Measurements from ENCODE around the gene EIF4G1.

Gene EIF4G1

DNA sequence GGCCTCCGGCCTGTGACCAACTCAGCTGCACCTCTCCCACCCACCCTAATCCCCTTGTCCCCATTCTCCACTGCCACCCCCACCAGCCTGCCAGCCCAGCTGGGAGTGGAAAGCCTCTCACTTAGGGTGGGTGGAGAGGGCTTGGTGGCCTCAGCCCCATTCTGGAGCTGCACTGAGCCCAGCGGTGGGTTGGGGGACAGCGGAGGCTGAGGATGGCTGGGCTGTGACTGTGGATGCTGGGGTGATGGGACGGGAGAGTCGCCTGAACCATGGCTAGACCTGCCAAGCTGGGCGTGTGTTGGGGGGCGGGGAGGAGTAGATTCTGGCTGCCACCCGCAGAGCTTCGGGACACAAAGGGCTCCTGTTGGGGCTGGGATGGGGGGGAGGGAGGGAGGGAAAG is 45.2 kb downstream of the EIF4G1 start:
- Histone ChIP-seq H3K4me1 (ENCODE audit: control insufficient read depth, insufficient read depth, low read length) (peaks cover 32% of the 10 kb centered on the region), H3K9ac (ENCODE audit: low read length in 2 of 2) (no peak overlapping the region), H3K27ac (ENCODE audit: low read length) (no peak overlapping the region), H3K36me3 (ENCODE audit: control insufficient read depth in 2 of 2, insufficient read depth in 2 of 2, low read length in 2 of 2) (peaks cover 9 to 15% of the 10 kb centered on the region in 2 donors), H3K9me3 (ENCODE audit: control insufficient read depth in 2 of 2, low read length in 2 of 2) (no peaks in the 10 kb centered on the region), H3K4me3 (ENCODE audit: low read length in 2 of 2) (no peak overlapping the region), H3K27me3 (ENCODE audit: control insufficient read depth in 1 of 2, insufficient read depth in 2 of 2, low read length in 2 of 2) (no peaks in the 10 kb centered on the region)

DNA sequence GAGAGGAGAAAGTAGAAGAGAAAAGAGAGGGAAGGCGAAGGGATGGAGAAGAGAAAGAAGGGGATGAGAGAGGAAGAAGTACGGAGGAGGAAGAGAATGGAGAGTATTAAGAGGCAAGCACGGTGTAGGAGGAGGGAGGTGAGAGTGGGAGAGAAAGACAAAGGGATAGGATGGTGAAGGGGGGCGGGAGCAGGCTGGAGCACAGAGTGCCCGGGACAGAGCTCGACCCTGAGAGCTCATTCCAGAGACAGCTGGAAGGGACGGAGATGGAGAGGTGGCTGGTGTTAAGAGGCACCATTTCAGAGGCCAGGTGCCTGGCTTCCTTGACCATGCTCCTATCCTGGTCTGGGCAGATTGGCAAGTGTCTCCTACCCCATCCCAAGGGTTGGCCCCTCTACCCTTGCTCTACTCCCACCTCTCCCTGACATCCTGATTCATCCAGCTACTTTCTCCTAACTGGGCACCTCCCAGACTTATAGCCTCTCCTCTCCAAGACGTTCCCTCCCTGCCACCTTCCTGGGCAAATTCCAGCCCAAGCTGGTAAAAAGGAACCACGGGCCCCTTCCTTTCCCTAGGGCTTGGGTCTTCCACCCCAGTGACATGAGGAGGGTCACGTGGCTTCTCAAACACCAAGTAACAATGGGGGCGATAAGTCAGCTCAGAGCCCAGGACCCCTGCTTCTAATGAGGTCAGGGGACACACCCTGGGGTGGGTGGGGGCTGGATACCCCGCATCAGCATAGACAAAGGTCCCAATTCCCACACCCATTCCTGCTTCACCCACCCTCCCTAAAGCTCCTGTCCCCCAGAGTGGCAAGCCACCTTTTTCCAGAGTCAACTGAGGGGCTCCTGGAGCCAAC is 45.9 kb downstream of the EIF4G1 start:
- Histone ChIP-seq H3K4me3 (ENCODE audit: low read length in 2 of 2) (peak overlapping the region; percentile 83 to 88), H3K27me3 (ENCODE audit: control insufficient read depth in 1 of 2, insufficient read depth in 2 of 2, low read length in 2 of 2) (no peaks in the 10 kb centered on the region), H3K27ac (ENCODE audit: low read length) (peak overlapping the region; percentile 62), H3K9me3 (ENCODE audit: control insufficient read depth in 2 of 2, low read length in 2 of 2) (no peaks in the 10 kb centered on the region), H3K36me3 (ENCODE audit: control insufficient read depth in 2 of 2, insufficient read depth in 2 of 2, low read length in 2 of 2) (peaks cover 6 to 21% of the 10 kb centered on the region in 2 donors), H3K9ac (ENCODE audit: low read length in 2 of 2) (peak overlapping the region; percentile 75 to 90), H3K4me1 (ENCODE audit: control insufficient read depth, insufficient read depth, low read length) (peaks cover 32% of the 10 kb centered on the region)

DNA sequence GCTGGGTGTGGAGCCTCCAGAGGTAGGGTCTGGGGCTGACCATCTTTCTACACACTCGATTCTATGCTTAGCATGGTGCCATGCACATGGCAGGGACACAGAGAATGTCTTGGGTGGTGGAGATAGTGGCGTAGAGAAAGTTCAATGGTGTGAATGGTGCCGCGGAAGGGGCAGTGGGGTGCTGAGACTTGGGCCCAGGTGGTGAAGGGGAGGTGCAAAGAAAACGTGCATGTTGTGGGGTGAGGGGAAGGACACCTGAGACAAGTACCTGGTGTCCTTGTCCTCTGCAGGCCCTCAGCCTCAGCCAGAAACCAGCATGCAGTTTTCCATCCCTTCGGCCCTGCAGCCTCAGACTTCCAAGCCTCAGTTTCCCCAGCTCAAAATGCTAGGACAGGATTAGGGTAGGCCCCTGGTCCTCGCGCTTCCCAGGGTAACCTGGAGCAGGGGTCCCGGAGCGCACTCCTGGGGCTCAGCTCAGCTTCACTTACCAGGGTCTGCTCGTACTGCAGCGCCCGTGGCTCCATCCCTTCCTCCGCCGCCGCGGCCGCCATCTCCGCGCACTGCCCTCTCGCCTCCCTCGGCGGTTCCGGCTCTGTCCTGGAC is 46.6 kb downstream of the EIF4G1 start:
- Histone ChIP-seq H3K4me1 (ENCODE audit: control insufficient read depth, insufficient read depth, low read length) (peaks cover 32% of the 10 kb centered on the region), H3K27ac (ENCODE audit: low read length) (peak overlapping the region; percentile 62), H3K4me3 (ENCODE audit: low read length in 2 of 2) (peak overlapping the region; percentile 83 to 88), H3K9me3 (ENCODE audit: control insufficient read depth in 2 of 2, low read length in 2 of 2) (no peaks in the 10 kb centered on the region), H3K9ac (ENCODE audit: low read length in 2 of 2) (peak overlapping the region; percentile 75 to 90), H3K27me3 (ENCODE audit: control insufficient read depth in 1 of 2, insufficient read depth in 2 of 2, low read length in 2 of 2) (no peaks in the 10 kb centered on the region), H3K36me3 (ENCODE audit: control insufficient read depth in 2 of 2, insufficient read depth in 2 of 2, low read length in 2 of 2) (peaks cover 3 to 19% of the 10 kb centered on the region in 2 donors)

DNA sequence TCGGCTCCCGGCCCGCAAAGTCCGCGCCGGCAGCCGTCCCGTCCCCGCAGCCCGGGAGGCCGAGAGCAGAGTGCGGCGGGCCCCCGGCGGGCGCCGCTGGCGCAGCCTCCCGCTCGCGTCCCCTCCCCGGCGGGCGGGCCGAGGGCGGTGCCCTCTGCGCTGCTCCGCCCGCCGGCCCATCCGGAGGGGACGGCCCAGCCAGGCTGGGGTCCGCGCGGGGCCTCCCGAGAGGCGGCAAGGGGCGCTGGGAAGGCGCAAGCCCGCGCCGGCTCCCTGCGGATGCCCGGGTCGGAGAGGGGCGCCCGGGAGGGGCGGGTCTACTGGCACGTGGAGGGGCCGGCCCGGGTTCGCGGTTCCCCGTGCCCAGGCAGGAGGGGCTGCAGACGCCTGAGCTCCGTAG is 47.1 kb downstream of the EIF4G1 start, which contains the start of the genes CLCN2 and POLR2H:
Gene CLCN2, minus strand, starts transcription at position 74 of the 400 bp plus-strand sequence. CDS start 126 bp downstream, outside the sequence.
Gene POLR2H, plus strand, starts transcription at position 179 of the 400 bp plus-strand sequence. CDS start 1,783 bp downstream, outside the sequence.
- Histone ChIP-seq H3K9ac (ENCODE audit: low read length in 2 of 2) (peak within 1 kb of the TSS; percentile 90 to 96), H3K36me3 (ENCODE audit: control insufficient read depth in 2 of 2, insufficient read depth in 2 of 2, low read length in 2 of 2) (peaks cover 3 to 20% of the 10 kb centered on the region in 2 donors), H3K4me3 (ENCODE audit: low read length in 2 of 2) (peak within 1 kb of the TSS; percentile 83 to 88), H3K27me3 (ENCODE audit: control insufficient read depth in 1 of 2, insufficient read depth in 2 of 2, low read length in 2 of 2) (no peaks in the 10 kb centered on the region), H3K4me1 (ENCODE audit: control insufficient read depth, insufficient read depth, low read length) (peaks cover 32% of the 10 kb centered on the region), H3K9me3 (ENCODE audit: control insufficient read depth in 2 of 2, low read length in 2 of 2) (no peaks in the 10 kb centered on the region), H3K27ac (ENCODE audit: low read length) (peak within 1 kb of the TSS; percentile 98)

DNA sequence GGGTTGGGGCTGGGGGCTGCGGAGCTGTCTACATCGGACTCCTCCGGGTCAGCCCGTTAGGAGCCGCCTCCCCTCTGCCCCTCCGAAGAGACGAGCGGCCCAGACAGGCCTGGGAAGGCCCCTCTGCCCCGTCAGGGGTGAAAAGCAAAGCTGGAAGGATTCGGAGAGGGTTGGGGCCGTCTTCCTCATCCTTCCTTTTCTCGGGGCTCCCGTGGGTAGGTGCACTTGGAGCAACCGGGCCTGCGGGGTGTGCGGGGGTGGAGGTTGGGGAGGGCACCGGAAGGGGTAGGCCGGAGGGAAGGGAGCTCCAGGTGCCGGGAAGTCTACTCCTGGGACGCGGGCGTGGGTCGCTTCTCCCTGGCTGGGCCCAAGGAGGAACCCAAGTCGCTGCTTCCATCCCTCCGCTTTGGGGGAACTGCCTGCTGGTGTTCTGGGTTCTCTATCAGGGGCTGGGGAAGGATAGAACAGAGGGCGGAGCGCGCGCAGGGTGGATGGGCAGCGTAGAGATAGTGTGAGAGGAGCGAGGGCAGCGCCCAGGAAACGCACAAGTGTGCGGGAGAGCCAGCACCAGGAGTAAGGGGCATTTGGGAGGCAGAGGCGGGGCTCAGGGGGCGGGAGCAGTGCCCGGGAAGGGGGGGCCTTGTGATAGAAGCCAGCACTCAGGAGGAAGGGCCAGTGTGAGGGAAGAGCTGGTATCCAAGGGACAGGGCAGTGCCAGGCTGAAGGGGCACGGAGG is 47.7 kb downstream of the EIF4G1 start:
- Histone ChIP-seq H3K9ac (ENCODE audit: low read length in 2 of 2) (peak overlapping the region; percentile 90 to 96), H3K27me3 (ENCODE audit: control insufficient read depth in 1 of 2, insufficient read depth in 2 of 2, low read length in 2 of 2) (no peaks in the 10 kb centered on the region), H3K27ac (ENCODE audit: low read length) (peak overlapping the region; percentile 98), H3K9me3 (ENCODE audit: control insufficient read depth in 2 of 2, low read length in 2 of 2) (no peaks in the 10 kb centered on the region), H3K4me3 (ENCODE audit: low read length in 2 of 2) (peak overlapping the region; percentile 65 to 88), H3K36me3 (ENCODE audit: control insufficient read depth in 2 of 2, insufficient read depth in 2 of 2, low read length in 2 of 2) (peaks cover 0 to 21% of the 10 kb centered on the region in 2 donors), H3K4me1 (ENCODE audit: control insufficient read depth, insufficient read depth, low read length) (peaks cover 32% of the 10 kb centered on the region)

DNA sequence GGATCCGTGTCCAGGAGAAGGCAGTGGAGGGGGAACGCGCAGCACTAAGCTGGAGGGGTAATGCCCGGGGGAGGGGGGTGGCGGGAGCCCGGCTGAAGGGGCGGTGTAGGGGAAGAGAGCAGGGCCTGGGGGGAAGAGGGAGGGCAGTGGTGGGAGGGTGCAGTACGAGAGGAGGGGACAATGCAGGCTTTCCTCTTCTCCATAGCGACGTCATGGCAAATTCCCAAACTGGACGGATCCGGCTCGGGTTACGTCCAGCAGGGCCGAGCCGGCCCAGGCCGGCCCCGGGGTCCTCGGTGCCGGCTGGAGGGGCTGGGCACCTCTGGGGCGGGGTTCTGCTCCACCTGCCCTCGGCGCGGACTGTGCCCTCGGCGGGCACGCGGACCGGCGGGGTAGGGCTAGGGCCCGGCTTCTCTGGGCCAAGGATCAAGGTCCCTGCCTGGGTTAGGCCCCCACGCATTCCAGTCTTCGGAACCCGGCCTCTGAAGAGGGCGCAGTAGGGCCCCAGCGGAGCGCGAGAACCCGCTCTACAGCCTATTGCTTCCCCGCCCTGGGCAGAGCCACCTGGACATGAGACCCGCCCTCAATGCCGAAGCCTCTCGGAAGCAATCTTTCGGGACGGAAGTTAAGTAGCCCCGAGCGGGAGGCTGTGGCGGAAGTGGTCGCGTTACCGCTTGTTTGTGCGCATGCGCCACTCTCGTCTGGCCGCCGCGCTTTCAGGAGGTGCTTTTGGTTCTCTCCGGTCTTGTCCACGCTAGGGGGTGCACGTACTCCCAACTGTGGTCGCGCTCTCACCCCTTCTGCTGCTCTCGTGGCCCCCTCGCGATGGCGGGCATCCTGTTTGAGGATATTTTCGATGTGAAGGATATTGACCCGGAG is 48.5 kb downstream of the EIF4G1 start:
- peak overlapping the region; percentile 98 for H3K27ac ChIP-seq (ENCODE audit: low read length)
- H3K4me1 ChIP-seq (ENCODE audit: control insufficient read depth, insufficient read depth, low read length): peaks cover 32% of the 10 kb centered on the region
- no peaks in the 10 kb centered on the region for H3K9me3 ChIP-seq (ENCODE audit: control insufficient read depth in 2 of 2, low read length in 2 of 2)
- H3K9ac ChIP-seq (ENCODE audit: low read length in 2 of 2): peak overlapping the region; percentile 90 to 96
- peak overlapping the region; percentile 65 to 88 for H3K4me3 ChIP-seq (ENCODE audit: low read length in 2 of 2)
- H3K27me3 ChIP-seq (ENCODE audit: control insufficient read depth in 1 of 2, insufficient read depth in 2 of 2, low read length in 2 of 2): no peaks in the 10 kb centered on the region
- peaks cover 3 to 22% of the 10 kb centered on the region in 2 donors for H3K36me3 ChIP-seq (ENCODE audit: control insufficient read depth in 2 of 2, insufficient read depth in 2 of 2, low read length in 2 of 2)

DNA sequence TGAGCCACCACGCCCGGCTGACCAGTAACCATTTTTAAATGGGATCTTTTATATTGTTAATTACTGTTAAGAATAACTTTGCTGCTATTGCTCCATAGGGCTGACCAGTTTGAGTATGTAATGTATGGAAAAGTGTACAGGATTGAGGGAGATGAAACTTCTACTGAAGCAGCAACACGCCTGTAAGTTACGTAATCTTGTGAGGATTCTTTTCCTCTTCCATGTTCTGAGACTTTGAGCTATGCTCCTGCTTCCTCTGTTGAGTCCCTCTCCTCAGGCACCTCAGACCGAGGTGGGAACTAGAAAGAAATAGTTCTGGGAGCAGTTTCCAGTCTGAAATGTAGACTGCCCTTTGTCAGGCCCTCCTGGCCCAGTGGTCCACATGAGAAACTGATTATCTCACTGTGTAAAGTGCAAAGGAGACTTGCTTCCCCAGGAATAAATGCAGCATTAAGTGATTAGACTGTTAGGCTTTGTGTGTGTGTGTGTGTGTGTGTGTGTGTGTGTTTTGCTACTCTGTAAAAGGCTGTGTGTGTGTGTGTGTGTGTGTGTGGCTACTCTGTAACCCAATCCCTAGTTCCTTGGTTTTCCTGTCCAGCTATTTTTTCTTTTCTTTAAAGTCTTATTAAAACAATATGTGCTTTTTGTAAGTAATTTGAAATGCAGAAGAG is 52.3 kb downstream of the EIF4G1 start:
- H3K36me3 ChIP-seq (ENCODE audit: control insufficient read depth in 2 of 2, insufficient read depth in 2 of 2, low read length in 2 of 2): peaks cover 9 to 25% of the 10 kb centered on the region in 2 donors
- no peaks in the 10 kb centered on the region for H3K9me3 ChIP-seq (ENCODE audit: control insufficient read depth in 2 of 2, low read length in 2 of 2)
- H3K4me3 ChIP-seq (ENCODE audit: low read length in 2 of 2): no peak overlapping the region
- H3K9ac ChIP-seq (ENCODE audit: low read length in 2 of 2): no peak overlapping the region
- H3K27me3 ChIP-seq (ENCODE audit: control insufficient read depth in 1 of 2, insufficient read depth in 2 of 2, low read length in 2 of 2): no peaks in the 10 kb centered on the region
- H3K4me1 ChIP-seq (ENCODE audit: control insufficient read depth, insufficient read depth, low read length): peaks cover 29% of the 10 kb centered on the region
- no peak overlapping the region for H3K27ac ChIP-seq (ENCODE audit: low read length)

DNA sequence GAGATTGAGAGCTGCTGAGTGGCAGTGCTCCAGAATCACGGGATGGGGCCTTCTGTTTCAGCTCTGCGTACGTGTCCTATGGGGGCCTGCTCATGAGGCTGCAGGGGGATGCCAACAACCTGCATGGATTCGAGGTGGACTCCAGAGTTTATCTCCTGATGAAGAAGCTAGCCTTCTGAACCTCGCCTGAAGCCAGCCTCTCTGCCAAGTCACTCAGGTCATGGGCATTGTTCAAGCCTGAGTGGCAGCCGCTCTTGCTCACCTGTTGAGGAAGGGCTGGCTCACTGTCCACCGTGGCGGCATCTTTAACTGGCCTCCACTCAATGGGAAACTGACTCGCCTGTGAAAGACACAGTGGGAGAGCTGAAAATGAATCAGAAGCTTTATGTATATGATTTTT is 53.7 kb downstream of the EIF4G1 start:
- H3K4me3 ChIP-seq (ENCODE audit: low read length in 2 of 2): no peak overlapping the region
- no peaks in the 10 kb centered on the region for H3K27me3 ChIP-seq (ENCODE audit: control insufficient read depth in 1 of 2, insufficient read depth in 2 of 2, low read length in 2 of 2)
- H3K27ac ChIP-seq (ENCODE audit: low read length): no peak overlapping the region
- peaks cover 9 to 25% of the 10 kb centered on the region in 2 donors for H3K36me3 ChIP-seq (ENCODE audit: control insufficient read depth in 2 of 2, insufficient read depth in 2 of 2, low read length in 2 of 2)
- no peaks in the 10 kb centered on the region for H3K9me3 ChIP-seq (ENCODE audit: control insufficient read depth in 2 of 2, low read length in 2 of 2)
- H3K9ac ChIP-seq (ENCODE audit: low read length in 2 of 2): no peak overlapping the region
- H3K4me1 ChIP-seq (ENCODE audit: control insufficient read depth, insufficient read depth, low read length): peaks cover 22% of the 10 kb centered on the region

DNA sequence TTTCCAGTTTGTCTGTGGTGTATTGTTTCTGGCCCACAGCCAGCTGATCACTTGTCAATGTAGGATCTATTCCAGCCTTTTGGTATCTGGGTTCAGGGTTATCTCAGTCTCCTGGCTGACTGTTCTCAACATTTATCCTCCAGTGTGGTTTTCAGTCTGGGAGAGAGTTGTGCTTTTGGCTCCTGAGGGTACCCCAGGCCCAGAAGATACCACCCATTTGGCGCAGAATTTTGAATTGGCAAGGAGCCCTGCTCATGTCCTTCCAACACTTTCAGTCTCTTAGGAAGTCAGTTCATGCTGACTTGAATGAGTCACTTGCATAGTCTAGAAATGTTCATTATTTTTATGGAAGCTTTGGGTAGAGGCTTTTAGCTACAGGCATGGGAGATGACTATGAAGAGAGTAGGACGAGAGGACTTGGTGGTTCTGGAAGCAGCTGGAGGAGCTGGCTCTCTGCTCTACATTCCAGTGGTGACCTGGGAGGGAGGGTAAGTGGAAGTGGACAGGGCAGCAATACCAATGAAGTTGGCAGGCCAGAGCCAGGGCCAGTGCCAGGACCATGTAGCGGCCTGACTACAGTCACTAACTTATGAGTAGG is 54.3 kb downstream of the EIF4G1 start:
- Histone ChIP-seq H3K27ac (ENCODE audit: low read length) (peak overlapping the region; percentile 24), H3K4me3 (ENCODE audit: low read length in 2 of 2) (no peak overlapping the region), H3K36me3 (ENCODE audit: control insufficient read depth in 2 of 2, insufficient read depth in 2 of 2, low read length in 2 of 2) (peaks cover 9 to 25% of the 10 kb centered on the region in 2 donors), H3K9me3 (ENCODE audit: control insufficient read depth in 2 of 2, low read length in 2 of 2) (no peaks in the 10 kb centered on the region), H3K27me3 (ENCODE audit: control insufficient read depth in 1 of 2, insufficient read depth in 2 of 2, low read length in 2 of 2) (no peaks in the 10 kb centered on the region), H3K4me1 (ENCODE audit: control insufficient read depth, insufficient read depth, low read length) (peaks cover 16% of the 10 kb centered on the region), H3K9ac (ENCODE audit: low read length in 2 of 2) (peak overlapping the region in 1 of 2 donors; percentile 21)

Data from stomach smooth muscle (tissue), 2 donors.